MM.1S (cell line): Measurements from ENCODE around the gene ADGRL1.

Experiments used
- CTCF ChIP-seq: fragments of 300-600 bp; sonication (generic); IDR thresholded peaks from 2 replicates; pipeline ENCODE4 v1.5.1; 2016; ENCODE audit warnings: antibody characterized with exemption, low read length, mixed read lengths
- EZH2 ChIP-seq: fragments of 300-600 bp; sonication (generic); optimal IDR thresholded peaks from 2 replicates; pipeline ENCODE3; 2017; ENCODE audit warnings: low read depth, mild to moderate bottlenecking, antibody characterized with exemption, low read length, mixed read lengths

DNA sequence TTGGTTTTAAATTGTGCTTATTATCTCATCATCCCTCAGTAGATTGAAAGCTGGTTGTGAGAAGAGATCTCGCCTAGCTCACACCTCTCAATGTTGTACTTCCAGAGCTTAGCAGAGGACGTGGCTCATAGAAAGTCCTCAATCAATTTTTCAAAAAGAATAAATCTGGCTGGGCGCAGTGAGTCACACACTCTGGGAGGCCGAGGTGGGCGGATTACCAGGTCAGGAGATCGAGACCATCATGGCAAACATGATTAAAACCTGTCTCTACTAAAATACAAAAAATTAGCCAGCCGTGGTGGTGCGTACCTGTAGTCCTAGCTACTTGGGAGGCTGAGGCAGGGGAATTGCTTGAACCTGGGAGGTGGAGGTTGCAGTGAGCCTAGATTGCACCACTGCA, 64.9 kb downstream of the ADGRL1 start:
- no peak for TF ChIP-seq CTCF
- no peak for TF ChIP-seq EZH2
